ENCODE results near the gene RHPN2. TPM values are rescaled to one million over a fixed set of nuclear protein-coding genes. Genes with fewer than 3 reads are reported as not detected.
"Not testable (repeated sequence)": the region's sequence is repeated elsewhere in the genome, so short reads cannot be mapped to it uniquely, and the experiment has no call there.

Gene RHPN2
- total RNA-seq, 4 donors from 2014 or later = 7.8 to 39.7 (median 18.5) TPM

DNA sequence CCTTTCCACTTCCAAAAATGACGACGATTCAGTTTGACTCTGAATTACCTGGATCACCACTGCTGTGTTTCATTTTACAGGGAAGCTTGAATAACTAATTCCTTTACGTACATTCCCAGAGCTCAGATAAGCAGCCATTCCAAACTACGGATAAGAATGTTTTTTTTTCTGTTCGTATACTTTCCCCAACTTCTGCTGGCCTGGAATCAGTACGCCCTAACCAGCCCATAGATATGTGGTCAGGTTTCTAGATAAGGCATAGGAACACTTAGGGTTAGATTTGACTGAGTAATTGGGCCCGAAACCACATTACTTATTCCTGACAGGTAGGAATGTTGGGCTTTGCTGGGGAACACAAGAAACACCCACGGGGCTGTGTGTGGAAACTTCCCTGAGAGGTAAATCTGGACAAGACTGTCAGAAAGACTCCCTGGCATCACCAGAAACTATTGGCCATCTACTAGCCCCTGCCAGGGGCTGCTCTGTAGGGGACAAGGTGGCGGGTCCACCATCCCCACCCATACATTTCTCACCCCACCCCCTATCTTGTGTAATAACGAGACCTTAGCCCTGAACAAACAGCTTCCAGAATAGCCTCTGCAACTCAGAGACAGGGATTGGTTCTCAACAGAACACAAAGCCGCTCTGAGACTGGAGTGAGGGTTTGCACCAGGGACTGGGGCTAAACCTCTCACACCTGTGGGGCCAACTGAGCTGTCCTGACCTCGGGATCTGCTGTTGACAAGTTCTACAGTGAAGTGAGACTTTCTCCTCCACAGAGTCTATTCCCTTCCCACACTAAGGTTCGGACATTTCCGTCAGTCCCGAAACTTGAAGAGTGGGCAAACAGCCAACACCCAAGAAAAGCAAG is 15.6 kb downstream of the RHPN2 start:
- TF ChIP-seq, protein P1, sequence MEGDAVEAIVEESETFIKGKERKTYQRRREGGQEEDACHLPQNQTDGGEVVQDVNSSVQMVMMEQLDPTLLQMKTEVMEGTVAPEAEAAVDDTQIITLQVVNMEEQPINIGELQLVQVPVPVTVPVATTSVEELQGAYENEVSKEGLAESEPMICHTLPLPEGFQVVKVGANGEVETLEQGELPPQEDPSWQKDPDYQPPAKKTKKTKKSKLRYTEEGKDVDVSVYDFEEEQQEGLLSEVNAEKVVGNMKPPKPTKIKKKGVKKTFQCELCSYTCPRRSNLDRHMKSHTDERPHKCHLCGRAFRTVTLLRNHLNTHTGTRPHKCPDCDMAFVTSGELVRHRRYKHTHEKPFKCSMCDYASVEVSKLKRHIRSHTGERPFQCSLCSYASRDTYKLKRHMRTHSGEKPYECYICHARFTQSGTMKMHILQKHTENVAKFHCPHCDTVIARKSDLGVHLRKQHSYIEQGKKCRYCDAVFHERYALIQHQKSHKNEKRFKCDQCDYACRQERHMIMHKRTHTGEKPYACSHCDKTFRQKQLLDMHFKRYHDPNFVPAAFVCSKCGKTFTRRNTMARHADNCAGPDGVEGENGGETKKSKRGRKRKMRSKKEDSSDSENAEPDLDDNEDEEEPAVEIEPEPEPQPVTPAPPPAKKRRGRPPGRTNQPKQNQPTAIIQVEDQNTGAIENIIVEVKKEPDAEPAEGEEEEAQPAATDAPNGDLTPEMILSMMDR (IDR thresholded peaks at IDR 0.05) = no peak
- TF ChIP-seq EP300 (IDR thresholded peaks at IDR 0.05) (no peak), POLR2A (IDR thresholded peaks at IDR 0.05) (no peak), POLR2AphosphoS5 (IDR thresholded peaks at IDR 0.05) (no peak)
- no peaks in the 10 kb centered on the region for H3K36me3 ChIP-seq
- no peak overlapping the region for H3K27ac ChIP-seq
- peaks cover 4% of the 10 kb centered on the region for H3K4me1 ChIP-seq
- DNase-seq (ENCODE audit: low spot score in 2 of 2) = no peak
- H3K4me3 ChIP-seq = no peak overlapping the region
- no peaks in the 10 kb centered on the region for H3K27me3 ChIP-seq
- 77% methylated on average over 15 of the region's 15 CpGs for WGBS
- no peaks in the 10 kb centered on the region for H3K9me3 ChIP-seq

DNA sequence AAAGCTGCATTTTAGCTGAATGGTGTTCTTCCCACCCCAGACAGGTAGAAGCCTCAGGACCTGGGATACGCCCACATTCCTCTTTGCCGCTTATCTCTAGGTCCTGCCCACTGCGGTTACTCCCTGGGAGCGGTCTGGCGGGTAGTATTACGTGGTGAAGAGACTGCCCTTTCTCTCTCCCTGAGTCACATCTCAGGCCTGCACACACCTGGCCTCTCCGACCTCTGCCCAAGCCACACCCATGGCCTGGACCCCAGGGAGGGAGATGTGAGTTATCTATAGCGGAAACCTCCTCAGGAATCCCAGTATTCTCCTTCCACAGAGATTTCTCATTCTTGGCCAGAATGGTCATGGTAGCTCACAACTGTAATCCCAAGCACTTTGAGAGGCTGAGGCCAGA is 17.3 kb downstream of the RHPN2 start:
- H3K36me3 ChIP-seq = no peaks in the 10 kb centered on the region
- H3K27me3 ChIP-seq = no peaks in the 10 kb centered on the region
- H3K4me3 ChIP-seq = no peak overlapping the region
- no peaks in the 10 kb centered on the region for H3K9me3 ChIP-seq
- no peak overlapping the region for H3K27ac ChIP-seq
- TF ChIP-seq POLR2AphosphoS5 (IDR thresholded peaks at IDR 0.05) (no peak), POLR2A (IDR thresholded peaks at IDR 0.05) (no peak), EP300 (IDR thresholded peaks at IDR 0.05) (no peak)
- TF ChIP-seq, protein P1 (IDR thresholded peaks at IDR 0.05) = no peak
- H3K4me1 ChIP-seq = peaks cover 4% of the 10 kb centered on the region
- WGBS = 50% methylated on average over 8 of the region's 8 CpGs
- DNase-seq (ENCODE audit: low spot score in 2 of 2) = no peak

DNA sequence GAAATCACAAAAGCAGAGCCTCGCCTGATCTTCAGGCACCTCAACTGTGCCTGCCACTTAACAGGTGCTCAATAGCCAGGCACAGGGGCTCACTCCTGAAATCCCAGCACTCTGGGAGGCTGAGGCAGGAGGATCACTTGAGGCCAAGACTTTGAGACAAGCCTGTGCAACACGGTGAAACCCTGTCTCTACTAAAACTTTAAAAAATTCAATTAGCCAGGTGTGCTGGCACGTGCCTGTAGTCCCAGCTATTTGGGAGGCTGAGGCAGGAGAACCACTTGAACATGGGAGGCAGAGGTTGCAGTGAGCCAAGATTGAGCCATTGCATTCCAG is 22.9 kb downstream of the RHPN2 start:
- H3K4me3 ChIP-seq; H3K36me3 ChIP-seq; DNase-seq (ENCODE audit: low spot score in 2 of 2); H3K27ac ChIP-seq; H3K27me3 ChIP-seq; H3K9me3 ChIP-seq; H3K4me1 ChIP-seq: not testable (repeated sequence)
- WGBS = 83% methylated on average over 3 of the region's 3 CpGs

DNA sequence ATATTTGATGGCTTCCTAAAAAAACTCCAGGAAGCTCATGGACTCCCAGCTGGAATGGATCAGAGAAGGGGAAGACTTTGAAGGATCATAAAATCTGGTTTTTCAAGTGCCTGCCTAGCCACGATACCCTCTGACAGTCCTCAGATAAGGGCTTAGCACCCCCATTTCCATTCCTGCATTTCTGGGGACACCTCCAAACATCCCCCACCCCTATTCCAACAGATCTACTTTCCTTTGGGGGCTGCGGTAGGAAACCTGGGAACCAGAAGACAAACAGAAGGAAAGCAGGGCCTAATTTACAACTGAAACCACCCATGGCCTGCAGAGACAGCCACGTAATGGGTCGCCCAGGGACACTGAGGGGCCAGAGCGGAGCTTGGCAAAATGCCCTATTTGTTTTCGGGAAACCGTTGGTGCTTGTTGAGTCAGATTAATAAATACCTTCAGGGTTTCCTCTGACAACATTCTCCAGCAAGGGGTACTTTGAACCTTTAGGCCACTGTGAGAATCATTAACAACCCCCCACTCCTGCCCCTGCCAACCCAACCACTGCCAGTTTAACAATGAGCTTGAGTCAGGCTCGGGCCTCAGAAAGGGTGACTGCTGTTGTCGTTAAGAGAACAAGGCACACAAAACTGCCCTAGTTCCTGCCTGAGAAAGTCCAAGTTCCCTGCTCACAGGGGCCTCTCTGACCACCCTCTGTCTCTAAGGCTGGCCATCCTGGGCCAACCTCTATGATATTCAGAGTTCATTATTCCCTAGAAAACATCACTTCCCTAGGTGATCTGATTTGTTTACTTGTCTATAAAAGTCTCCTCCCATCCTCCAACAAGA is 23.5 kb downstream of the RHPN2 start:
- Histone ChIP-seq H3K4me3 (no peak overlapping the region), H3K27me3 (no peaks in the 10 kb centered on the region), H3K4me1 (no peaks in the 10 kb centered on the region), H3K27ac (no peak overlapping the region), H3K9me3 (no peaks in the 10 kb centered on the region), H3K36me3 (no peaks in the 10 kb centered on the region)
- DNase-seq (ENCODE audit: low spot score in 2 of 2) = no peak
- TF ChIP-seq, protein P1 (IDR thresholded peaks at IDR 0.05) = no peak
- TF ChIP-seq POLR2A (IDR thresholded peaks at IDR 0.05) (no peak), POLR2AphosphoS5 (IDR thresholded peaks at IDR 0.05) (no peak), EP300 (IDR thresholded peaks at IDR 0.05) (no peak)
- WGBS = 55% methylated on average over 9 of the region's 9 CpGs

DNA sequence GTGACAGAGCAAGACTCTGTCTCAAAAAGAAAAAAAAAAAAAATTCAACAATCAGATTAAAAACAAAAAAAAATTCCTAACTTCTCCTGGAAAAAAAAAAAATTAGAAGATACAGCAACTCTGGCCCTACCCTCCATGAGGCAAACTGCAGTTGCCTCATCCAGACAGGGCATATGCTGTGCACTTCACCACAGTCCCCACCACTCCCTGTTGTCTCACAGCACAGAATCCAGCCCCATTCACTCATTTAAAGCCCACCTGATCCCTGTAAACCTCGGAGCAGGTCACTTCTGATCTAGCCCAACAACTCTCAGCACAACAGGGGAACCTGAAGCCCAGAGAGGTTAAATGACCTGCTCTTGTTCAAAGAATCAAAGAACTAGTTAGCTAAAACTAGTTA is 24.9 kb downstream of the RHPN2 start:
- H3K4me3 ChIP-seq = no peak overlapping the region
- no peaks in the 10 kb centered on the region for H3K36me3 ChIP-seq
- 80% methylated on average over 1 of the region's 1 CpG for WGBS
- TF ChIP-seq POLR2A (IDR thresholded peaks at IDR 0.05) (no peak), POLR2AphosphoS5 (IDR thresholded peaks at IDR 0.05) (no peak), EP300 (IDR thresholded peaks at IDR 0.05) (no peak)
- TF ChIP-seq, protein P1 (IDR thresholded peaks at IDR 0.05) = no peak
- no peaks in the 10 kb centered on the region for H3K9me3 ChIP-seq
- no peaks in the 10 kb centered on the region for H3K4me1 ChIP-seq
- no peak overlapping the region for H3K27ac ChIP-seq
- H3K27me3 ChIP-seq = no peaks in the 10 kb centered on the region
- no peak for DNase-seq (ENCODE audit: low spot score in 2 of 2)
